Astrocyte of the spinal cord (primary cell): Measurements from ENCODE around the gene CYP1A2.

ENCODE experiments used
- DNase-seq: peaks from one replicate; pipeline ENCODE4 v3.0.0; 2011; ENCODE audit warnings: low read depth, low spot score
- H3K4me3 ChIP-seq: 2 replicates; pipeline ENCODE4 v1.5.1; 2011; ENCODE audit warnings: low read depth, mild to moderate bottlenecking, low read length, moderate library complexity
- in situ Hi-C: cut with HindIII; loops from 2 replicates; pipeline ENCODE4 v1.10.0; 2017; ENCODE audit warnings: low sequenced_read_pairs
- TF ChIP-seq, protein P1 (sequence below): IDR thresholded peaks from 2 replicates; pipeline ENCODE4 v1.5.1; 2012; ENCODE audit warnings: low read depth, mild to moderate bottlenecking, low read length, inconsistent platforms

Gene CYP1A2

DNA sequence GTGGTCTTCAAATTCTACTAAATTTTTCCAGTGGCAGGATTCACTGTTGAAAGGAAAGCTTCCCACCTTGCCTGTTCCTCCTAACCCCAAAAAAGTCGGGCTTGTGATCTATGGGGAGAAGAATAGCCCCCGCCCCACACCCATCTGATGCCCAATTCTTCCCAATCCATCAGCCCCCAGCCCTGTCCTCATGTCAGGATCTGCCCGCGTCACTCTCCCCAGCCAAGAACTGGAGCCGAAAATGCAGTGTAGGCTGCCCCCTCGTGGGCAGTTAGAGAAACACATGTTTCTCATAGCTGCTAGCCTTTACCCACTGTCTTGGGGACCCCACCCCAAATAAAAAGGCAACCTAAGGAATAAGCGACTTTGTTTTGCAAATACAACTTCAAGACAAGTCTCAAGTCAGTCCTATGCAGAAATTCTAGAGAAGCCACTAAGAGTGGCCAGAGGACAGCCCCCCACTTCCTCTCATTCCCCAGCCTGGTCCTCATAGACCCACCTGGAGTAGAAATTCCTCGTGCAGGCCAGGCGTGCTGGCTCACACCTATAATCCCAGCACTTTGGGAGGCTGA lies 20.2 kb downstream of the CYP1A2 start:
- DNase-seq, result peak; percentile 33
- TF ChIP-seq, protein P1, sequence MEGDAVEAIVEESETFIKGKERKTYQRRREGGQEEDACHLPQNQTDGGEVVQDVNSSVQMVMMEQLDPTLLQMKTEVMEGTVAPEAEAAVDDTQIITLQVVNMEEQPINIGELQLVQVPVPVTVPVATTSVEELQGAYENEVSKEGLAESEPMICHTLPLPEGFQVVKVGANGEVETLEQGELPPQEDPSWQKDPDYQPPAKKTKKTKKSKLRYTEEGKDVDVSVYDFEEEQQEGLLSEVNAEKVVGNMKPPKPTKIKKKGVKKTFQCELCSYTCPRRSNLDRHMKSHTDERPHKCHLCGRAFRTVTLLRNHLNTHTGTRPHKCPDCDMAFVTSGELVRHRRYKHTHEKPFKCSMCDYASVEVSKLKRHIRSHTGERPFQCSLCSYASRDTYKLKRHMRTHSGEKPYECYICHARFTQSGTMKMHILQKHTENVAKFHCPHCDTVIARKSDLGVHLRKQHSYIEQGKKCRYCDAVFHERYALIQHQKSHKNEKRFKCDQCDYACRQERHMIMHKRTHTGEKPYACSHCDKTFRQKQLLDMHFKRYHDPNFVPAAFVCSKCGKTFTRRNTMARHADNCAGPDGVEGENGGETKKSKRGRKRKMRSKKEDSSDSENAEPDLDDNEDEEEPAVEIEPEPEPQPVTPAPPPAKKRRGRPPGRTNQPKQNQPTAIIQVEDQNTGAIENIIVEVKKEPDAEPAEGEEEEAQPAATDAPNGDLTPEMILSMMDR, result peak; percentile 67
- in situ Hi-C loops, result no loop called here
- H3K4me3 ChIP-seq, result no peak overlapping the region

DNA sequence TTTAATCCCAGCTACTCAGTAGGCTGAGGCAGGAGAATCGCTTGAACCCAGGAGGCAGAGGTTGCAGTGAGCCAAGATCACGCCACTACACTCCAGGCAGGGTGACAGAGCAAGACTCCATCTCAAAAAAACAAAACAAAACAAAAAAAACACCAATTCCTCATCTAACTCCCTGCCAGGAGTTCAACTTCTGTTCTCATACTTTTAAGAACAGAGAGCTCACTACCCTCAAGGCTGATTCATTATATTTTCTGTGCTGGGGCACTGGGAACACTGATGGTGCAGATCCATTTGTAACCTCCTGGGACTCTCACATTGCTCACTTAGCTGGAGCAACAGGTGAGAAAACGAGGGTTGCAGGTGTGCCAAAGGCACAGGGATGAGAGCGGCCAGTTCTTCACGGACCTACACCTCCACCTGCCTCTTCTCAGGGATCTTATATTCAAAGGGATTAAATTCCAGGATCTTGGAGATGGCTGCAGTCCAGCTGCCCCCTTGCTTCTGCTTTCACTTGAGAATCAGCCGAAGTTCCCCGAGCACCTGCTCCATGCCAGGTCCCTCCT lies 20.9 kb downstream of the CYP1A2 start:
- no peak for DNase-seq
- in situ Hi-C loops, result no loop called here
- H3K4me3 ChIP-seq, result no peak overlapping the region
- TF ChIP-seq, protein P1, result no peak

DNA sequence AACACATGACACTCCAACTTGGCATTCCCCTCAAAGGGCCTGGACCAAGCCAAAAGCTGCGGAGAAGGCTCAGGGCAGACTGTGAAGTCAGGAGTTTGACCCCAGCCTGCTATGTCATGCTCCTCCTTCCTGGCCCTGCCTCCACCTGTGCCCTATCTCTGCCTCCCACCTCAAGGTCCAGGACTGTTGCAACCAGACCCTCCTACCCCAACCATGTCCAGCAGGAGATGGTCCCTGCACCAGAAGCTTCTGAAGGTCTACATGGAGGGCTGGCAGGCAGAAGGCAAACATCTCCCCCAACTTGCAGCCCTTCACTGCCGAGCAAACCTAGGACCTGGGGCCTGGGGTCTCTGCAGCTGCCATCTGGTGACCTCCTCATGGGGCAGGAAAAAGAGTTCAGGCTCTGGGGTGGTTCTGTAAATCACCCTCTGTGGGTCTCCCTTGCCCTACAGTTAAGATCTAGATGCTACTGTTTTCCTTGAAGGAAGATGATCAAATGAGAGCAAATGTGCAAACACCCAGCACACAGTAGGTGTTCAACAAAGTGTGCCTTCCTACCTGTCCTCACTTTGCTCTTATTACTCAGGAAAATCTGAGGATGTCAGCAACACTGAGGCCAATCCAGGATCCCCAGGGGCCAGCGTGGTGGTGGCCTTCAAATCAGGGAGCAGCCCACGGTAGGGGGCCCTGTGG lies 21.7 kb downstream of the CYP1A2 start:
- in situ Hi-C loops, result no loop called here
- no peak overlapping the region for H3K4me3 ChIP-seq
- no peak for DNase-seq
- TF ChIP-seq, protein P1, result no peak

DNA sequence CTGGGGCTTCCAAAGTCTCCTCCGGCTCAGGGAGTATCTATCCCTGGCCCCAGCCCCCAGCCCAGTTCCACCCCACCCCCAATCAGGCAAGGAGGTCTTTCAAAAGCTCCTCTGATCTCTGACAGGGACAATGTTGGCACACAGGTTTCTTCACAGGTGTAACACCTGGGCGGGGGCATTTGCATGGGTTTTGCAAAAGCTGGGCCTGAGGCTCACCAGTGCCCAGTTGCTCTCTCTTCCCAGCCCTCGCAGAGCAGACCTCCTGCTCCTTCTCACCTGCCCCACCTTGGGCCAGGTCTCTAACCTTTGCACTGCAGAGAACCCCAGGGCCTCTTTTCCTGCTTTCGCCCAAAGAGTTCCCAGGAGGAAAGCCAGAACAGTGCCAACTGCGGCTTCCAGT lies 24.7 kb downstream of the CYP1A2 start:
- in situ Hi-C loops, result no loop called here
- DNase-seq, result no peak
- TF ChIP-seq, protein P1, result no peak
- H3K4me3 ChIP-seq, result no peak overlapping the region

DNA sequence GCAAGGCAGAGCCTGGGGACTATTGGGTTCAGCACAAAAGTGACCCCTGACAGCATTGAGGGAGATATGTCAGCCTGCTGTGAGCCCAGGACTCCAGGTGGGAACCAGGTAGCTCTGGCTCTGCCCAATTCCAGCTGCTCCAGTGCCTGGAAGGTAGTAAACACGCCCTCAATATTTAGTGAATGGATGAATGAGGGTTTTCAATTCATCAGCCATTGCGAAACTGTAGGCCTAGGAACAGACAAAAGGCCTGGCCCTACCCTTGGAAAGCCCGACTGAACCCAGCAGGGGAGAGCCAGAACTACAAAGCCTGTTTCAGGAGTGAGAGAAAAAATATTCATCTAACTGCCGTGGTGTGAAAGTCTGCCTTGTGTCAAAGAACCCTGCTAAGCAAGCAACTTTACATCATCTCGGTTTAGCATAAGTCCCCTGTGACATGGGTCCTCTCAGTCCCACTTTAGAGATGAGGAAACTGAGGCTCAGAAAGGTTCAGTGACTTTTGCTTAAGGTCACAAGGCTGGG lies 25.1 kb downstream of the CYP1A2 start:
- H3K4me3 ChIP-seq, result no peak overlapping the region
- in situ Hi-C loops, result no loop called here
- no peak for DNase-seq
- TF ChIP-seq, protein P1, result no peak

DNA sequence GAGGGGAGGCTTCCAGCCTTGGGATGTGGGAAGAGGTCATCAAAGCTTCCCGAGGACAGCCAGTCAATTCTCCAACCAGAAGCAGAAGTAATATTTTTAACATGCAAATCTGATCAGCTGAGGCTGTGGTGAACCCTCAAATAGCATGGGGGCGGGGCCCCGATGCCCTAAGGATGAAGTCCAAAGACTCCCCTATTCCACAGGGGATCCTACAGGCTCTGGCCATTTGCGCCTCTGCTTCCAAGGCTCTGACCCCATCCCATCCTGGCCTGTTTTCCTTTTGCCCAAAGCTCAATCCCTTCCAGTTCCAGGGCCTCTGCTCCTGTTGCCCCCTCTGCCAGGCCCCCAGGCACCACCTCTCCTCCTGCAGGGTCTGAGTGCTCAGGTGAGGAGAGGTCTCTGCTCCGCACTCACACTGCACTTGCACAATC lies 26.5 kb downstream of the CYP1A2 start:
- in situ Hi-C loops, result no loop called here
- no peak for DNase-seq
- no peak overlapping the region for H3K4me3 ChIP-seq
- TF ChIP-seq, protein P1, result no peak
